ENCODE measurements around the gene P2RY14. TPM values are rescaled to one million over a fixed set of nuclear protein-coding genes. Genes with fewer than 3 reads are reported as not detected.

The P2RY14 gene
- total and polyA plus RNA-seq, 2 of the 13 experiments (the other 11 are each of a cell fraction or from before 2014, with no cell fraction given): not detected

DNA sequence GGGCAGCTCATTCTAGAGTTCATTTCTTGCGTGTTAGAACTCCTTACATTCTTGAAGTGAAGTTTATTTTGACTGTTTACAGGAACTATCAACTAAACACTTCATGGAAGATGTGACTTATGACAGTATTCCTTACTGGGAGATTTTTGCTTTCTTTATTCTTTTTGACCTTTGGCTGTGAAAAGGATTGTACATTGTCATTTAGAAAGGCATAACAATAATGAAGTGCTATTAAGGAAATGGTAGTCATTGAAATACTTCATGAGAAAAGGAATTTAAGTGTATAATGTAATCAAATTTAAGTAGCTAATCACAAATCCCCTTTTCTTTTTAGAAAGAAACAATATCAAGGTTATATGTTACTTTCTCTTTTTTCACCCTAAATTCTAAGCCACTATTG is 11.3 kb downstream of the P2RY14 start:
- no peaks in the 10 kb centered on the region; a peak in 1 of 5 replicates for H3K27me3 ChIP-seq (ENCODE audit: control insufficient read depth in 1 of 2, insufficient read depth in 2 of 2, low read length in 2 of 2)
- H3K27ac ChIP-seq (ENCODE audit: extremely low read length, insufficient read depth, low read length): no peak overlapping the region
- no peak overlapping the region for H2AFZ ChIP-seq (ENCODE audit: low read length)
- H4K20me1 ChIP-seq (ENCODE audit: insufficient read depth, low read length): no peaks in the 10 kb centered on the region
- POLR2A ChIA-PET: no interaction called here
- FAIRE-seq (no peak), ATAC-seq (no peak), DNase-seq (ENCODE audit: low spot score) (no peak)
- H3K4me3 ChIP-seq (replicated peaks in 1 of 3; ENCODE audit: insufficient read depth in 1 of 3, low read depth in 2 of 3, low read length in 3 of 3): no peak overlapping the region
- H3K79me2 ChIP-seq (ENCODE audit: insufficient read depth, low read length): no peaks in the 10 kb centered on the region
- CTCF ChIA-PET (ENCODE audit: low intra/inter-chr PET ratio, low total read pairs): no interaction called here
- no peaks in the 10 kb centered on the region for H3K4me1 ChIP-seq (ENCODE audit: insufficient read depth, low read length)
- intact Hi-C loops (cut with micrococcal nuclease; ENCODE audit: unreplicated experiment): no loop called here
- WGBS (ENCODE audit: low lambda C conversion rate): 31% methylated on average over 1 of the region's 1 CpG
- no peak overlapping the region for H3K4me2 ChIP-seq (ENCODE audit: low read depth, low read length)
- no TSS peak for BruUV-seq (replicated peaks)
- H3K9ac ChIP-seq (ENCODE audit: insufficient read depth, low read depth, low read length): no peak overlapping the region
- H3K36me3 ChIP-seq (replicated peaks in 1 of 2; ENCODE audit: control insufficient read depth in 1 of 2, insufficient read depth in 2 of 2, low read length in 2 of 2): no peaks in the 10 kb centered on the region
- H3K9me3 ChIP-seq (ENCODE audit: low read length): no peaks in the 10 kb centered on the region
- TF ChIP-seq, protein P1, sequence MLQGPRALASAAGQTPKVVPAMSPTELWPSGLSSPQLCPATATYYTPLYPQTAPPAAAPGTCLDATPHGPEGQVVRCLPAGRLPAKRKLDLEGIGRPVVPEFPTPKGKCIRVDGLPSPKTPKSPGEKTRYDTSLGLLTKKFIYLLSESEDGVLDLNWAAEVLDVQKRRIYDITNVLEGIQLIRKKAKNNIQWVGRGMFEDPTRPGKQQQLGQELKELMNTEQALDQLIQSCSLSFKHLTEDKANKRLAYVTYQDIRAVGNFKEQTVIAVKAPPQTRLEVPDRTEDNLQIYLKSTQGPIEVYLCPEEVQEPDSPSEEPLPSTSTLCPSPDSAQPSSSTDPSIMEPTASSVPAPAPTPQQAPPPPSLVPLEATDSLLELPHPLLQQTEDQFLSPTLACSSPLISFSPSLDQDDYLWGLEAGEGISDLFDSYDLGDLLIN (CRISPR knock-in tag; IDR thresholded peaks at IDR 0.05; ENCODE audit: borderline replicate concordance): no peak
- TF ChIP-seq, protein P2, sequence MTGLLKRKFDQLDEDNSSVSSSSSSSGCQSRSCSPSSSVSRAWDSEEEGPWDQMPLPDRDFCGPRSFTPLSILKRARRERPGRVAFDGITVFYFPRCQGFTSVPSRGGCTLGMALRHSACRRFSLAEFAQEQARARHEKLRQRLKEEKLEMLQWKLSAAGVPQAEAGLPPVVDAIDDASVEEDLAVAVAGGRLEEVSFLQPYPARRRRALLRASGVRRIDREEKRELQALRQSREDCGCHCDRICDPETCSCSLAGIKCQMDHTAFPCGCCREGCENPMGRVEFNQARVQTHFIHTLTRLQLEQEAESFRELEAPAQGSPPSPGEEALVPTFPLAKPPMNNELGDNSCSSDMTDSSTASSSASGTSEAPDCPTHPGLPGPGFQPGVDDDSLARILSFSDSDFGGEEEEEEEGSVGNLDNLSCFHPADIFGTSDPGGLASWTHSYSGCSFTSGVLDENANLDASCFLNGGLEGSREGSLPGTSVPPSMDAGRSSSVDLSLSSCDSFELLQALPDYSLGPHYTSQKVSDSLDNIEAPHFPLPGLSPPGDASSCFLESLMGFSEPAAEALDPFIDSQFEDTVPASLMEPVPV (CRISPR knock-in tag; IDR thresholded peaks at IDR 0.05): no peak
- TF ChIP-seq SOX5 (CRISPR knock-in tag; IDR thresholded peaks at IDR 0.05; ENCODE audit: borderline replicate concordance) (no peak), ZNF12 (CRISPR knock-in tag; IDR thresholded peaks at IDR 0.05) (no peak), PHF20 (CRISPR knock-in tag; IDR thresholded peaks at IDR 0.05) (no peak), NAIF1 (CRISPR knock-in tag; IDR thresholded peaks at IDR 0.05; ENCODE audit: borderline replicate concordance) (no peak), THAP11 (CRISPR knock-in tag; IDR thresholded peaks at IDR 0.05) (no peak), FOXO1 (CRISPR knock-in tag; IDR thresholded peaks at IDR 0.05) (no peak), ZNF777 (CRISPR knock-in tag; IDR thresholded peaks at IDR 0.05) (no peak), HDAC2 (CRISPR knock-in tag; IDR thresholded peaks at IDR 0.05) (no peak), NFKBIZ (CRISPR knock-in tag; IDR thresholded peaks at IDR 0.05) (no peak), MYC (CRISPR knock-in tag; IDR thresholded peaks at IDR 0.05; ENCODE audit: borderline replicate concordance) (no peak), NR2F2 (IDR thresholded peaks at IDR 0.05; ENCODE audit: borderline replicate concordance, low read depth) (no peak), ETV5 (CRISPR knock-in tag; IDR thresholded peaks at IDR 0.05; ENCODE audit: borderline replicate concordance) (no peak), RAD51 (IDR thresholded peaks at IDR 0.05; ENCODE audit: borderline replicate concordance) (no peak), SAP130 (CRISPR knock-in tag; IDR thresholded peaks at IDR 0.05; ENCODE audit: low read depth) (no peak), ZNF335 (CRISPR knock-in tag; IDR thresholded peaks at IDR 0.05) (no peak), HCFC1 (IDR thresholded peaks at IDR 0.05; ENCODE audit: low read depth, low read length) (no peak)
- TF ChIP-seq, protein P3, sequence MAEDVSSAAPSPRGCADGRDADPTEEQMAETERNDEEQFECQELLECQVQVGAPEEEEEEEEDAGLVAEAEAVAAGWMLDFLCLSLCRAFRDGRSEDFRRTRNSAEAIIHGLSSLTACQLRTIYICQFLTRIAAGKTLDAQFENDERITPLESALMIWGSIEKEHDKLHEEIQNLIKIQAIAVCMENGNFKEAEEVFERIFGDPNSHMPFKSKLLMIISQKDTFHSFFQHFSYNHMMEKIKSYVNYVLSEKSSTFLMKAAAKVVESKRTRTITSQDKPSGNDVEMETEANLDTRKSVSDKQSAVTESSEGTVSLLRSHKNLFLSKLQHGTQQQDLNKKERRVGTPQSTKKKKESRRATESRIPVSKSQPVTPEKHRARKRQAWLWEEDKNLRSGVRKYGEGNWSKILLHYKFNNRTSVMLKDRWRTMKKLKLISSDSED (CRISPR knock-in tag; IDR thresholded peaks at IDR 0.05): no peak
- in situ Hi-C loops (cut with HindIII; ENCODE audit: extremely low pct_ligation_motif_present, low pct_unique_long_range_greater_than_20kb): no loop called here

Data from HepG2 (cell line).